ENCODE measurements around the gene ZNF133.
"Not testable (repeated sequence)": the region's sequence is repeated elsewhere in the genome, so short reads cannot be mapped to it uniquely, and the experiment has no call there.

Gene ZNF133

GRCh38 chr20:18287546-18287914 is 797 bp upstream of the ZNF133 start:
- no peak for DNase-seq

- DNase-seq, result no peak
Measured at GRCh38 chr20:18288749-18289267, 481 bp downstream of the ZNF133 start.

- DNase-seq, result no peak
Measured at GRCh38 chr20:18289306-18289705, 979 bp downstream of the ZNF133 start.

- DNase-seq, result no peak
Measured at GRCh38 chr20:18299364-18299763, 11.0 kb downstream of the ZNF133 start.

- no peak for DNase-seq
Measured at GRCh38 chr20:18304618-18305017, 16.3 kb downstream of the ZNF133 start.

- DNase-seq, result no peak
Measured at GRCh38 chr20:18307301-18307700, 19.0 kb downstream of the ZNF133 start.

GRCh38 chr20:18310051-18310450 is 21.7 kb downstream of the ZNF133 start:
- DNase-seq, result no peak

GRCh38 chr20:18310592-18310991 is 22.3 kb downstream of the ZNF133 start:
- no peak for DNase-seq

GRCh38 chr20:18312723-18313122 is 24.4 kb downstream of the ZNF133 start:
- DNase-seq, result no peak

GRCh38 chr20:18313411-18313810 is 25.1 kb downstream of the ZNF133 start:
- no peak for DNase-seq

- DNase-seq, result no peak
Measured at GRCh38 chr20:18314786-18315406, 26.6 kb downstream of the ZNF133 start.

- DNase-seq, result no peak
Measured at GRCh38 chr20:18316166-18316565, 27.8 kb downstream of the ZNF133 start.

- DNase-seq, result no peak
Measured at GRCh38 chr20:18321316-18321715, 33.0 kb downstream of the ZNF133 start.

- no peak for DNase-seq
Measured at GRCh38 chr20:18321976-18322950, 33.9 kb downstream of the ZNF133 start.

GRCh38 chr20:18323705-18324104 is 35.4 kb downstream of the ZNF133 start:
- DNase-seq, result no peak

- no peak for DNase-seq
Measured at GRCh38 chr20:18324596-18325089, 36.3 kb downstream of the ZNF133 start.

- DNase-seq, result no peak
Measured at GRCh38 chr20:18326990-18327389, 38.7 kb downstream of the ZNF133 start.

GRCh38 chr20:18331694-18332093 is 43.4 kb downstream of the ZNF133 start:
- no peak for DNase-seq

- DNase-seq, result not testable (repeated sequence)
Measured at GRCh38 chr20:18349749-18350148, 61.4 kb downstream of the ZNF133 start.

- no peak for DNase-seq
Measured at GRCh38 chr20:18359854-18360253, 71.5 kb downstream of the ZNF133 start.

GRCh38 chr20:18360635-18361034 is 72.3 kb downstream of the ZNF133 start:
- no peak for DNase-seq

- DNase-seq, result no peak
Measured at GRCh38 chr20:18361678-18362077, 73.4 kb downstream of the ZNF133 start.

- DNase-seq, result no peak
Measured at GRCh38 chr20:18362916-18363315, 74.6 kb downstream of the ZNF133 start.

GRCh38 chr20:18363708-18364107 is 75.4 kb downstream of the ZNF133 start:
- no peak for DNase-seq
